SK-N-MC (cell line): ENCODE data around the gene CHRNA9.

Experiments used
- EZH2 ChIP-seq: fragments of 200-600 bp; sonication (generic); IDR thresholded peaks from one replicate; pipeline ENCODE4 v1.6.1; 2017; ENCODE audit warnings: antibody characterized with exemption
- FOXP2 ChIP-seq: optimal IDR thresholded peaks from 2 replicates; pipeline ENCODE3; 2011; ENCODE audit warnings: mild to moderate bottlenecking, moderate library complexity; ENCODE audit not compliant: insufficient read depth; ENCODE audit errors: extremely low read length, control extremely low read depth
- POLR2AphosphoS5 ChIP-seq: IDR thresholded peaks from 2 replicates; pipeline ENCODE4 v1.6.1; 2012; ENCODE audit warnings: mild to moderate bottlenecking, low read depth, low read length, borderline replicate concordance

GRCh38 chr4:40394236-40394635 is 59.1 kb downstream of the CHRNA9 start:
- TF ChIP-seq EZH2 = no peak
- TF ChIP-seq POLR2AphosphoS5 = no peak
- TF ChIP-seq FOXP2 = no peak
